GM21576 (cell line): ENCODE measurements around the gene ACMSD.
"Not testable (repeated sequence)": the region's sequence is repeated elsewhere in the genome, so short reads cannot be mapped to it uniquely, and the experiment has no call there.

Experiments used
- ATAC-seq: cut with Tn5 transposase; IDR thresholded peaks from one replicate; pipeline ENCODE4 v1.9.1; 2021; ENCODE audit warnings: mild to moderate bottlenecking, moderate library complexity; ENCODE audit not compliant: unreplicated experiment

ACMSD gene

GRCh38 chr2:134838143-134838620 lies at the start of gene ACMSD:
Gene ACMSD (plus strand): TSS chr2:134838616. CDS start chr2:134838683, 67 bp downstream.
- ATAC-seq = no peak

- no peak for ATAC-seq
Measured at GRCh38 chr2:134790487-134790886, 47.9 kb upstream of the ACMSD start.

GRCh38 chr2:134791616-134792015 lies 46.8 kb upstream of the ACMSD start:
- ATAC-seq = no peak

- no peak for ATAC-seq
Measured at GRCh38 chr2:134792186-134792585, 46.2 kb upstream of the ACMSD start.

- ATAC-seq = no peak
Measured at GRCh38 chr2:134795765-134796164, 42.7 kb upstream of the ACMSD start.

- ATAC-seq = no peak
Measured at GRCh38 chr2:134796373-134796772, 42.0 kb upstream of the ACMSD start.

- no peak for ATAC-seq
Measured at GRCh38 chr2:134799936-134800335, 38.5 kb upstream of the ACMSD start.

- ATAC-seq = no peak
Measured at GRCh38 chr2:134800341-134800740, 38.1 kb upstream of the ACMSD start.

GRCh38 chr2:134803609-134804405 lies 34.6 kb upstream of the ACMSD start:
- not testable (repeated sequence) for ATAC-seq

- ATAC-seq = no peak
Measured at GRCh38 chr2:134815741-134816140, 22.7 kb upstream of the ACMSD start.

GRCh38 chr2:134818321-134818720 lies 20.1 kb upstream of the ACMSD start:
- ATAC-seq = no peak

GRCh38 chr2:134819334-134819733 lies 19.1 kb upstream of the ACMSD start:
- no peak for ATAC-seq

GRCh38 chr2:134823431-134823830 lies 15.0 kb upstream of the ACMSD start:
- ATAC-seq = no peak

GRCh38 chr2:134823832-134824231 lies 14.6 kb upstream of the ACMSD start:
- no peak for ATAC-seq

GRCh38 chr2:134825716-134826115 lies 12.7 kb upstream of the ACMSD start:
- ATAC-seq = not testable (repeated sequence)

GRCh38 chr2:134835471-134835870 lies 2.9 kb upstream of the ACMSD start:
- ATAC-seq = no peak

- ATAC-seq = no peak
Measured at GRCh38 chr2:134836986-134837385, 1.4 kb upstream of the ACMSD start.

- ATAC-seq = no peak
Measured at GRCh38 chr2:134839649-134840048, 1.2 kb downstream of the ACMSD start.

GRCh38 chr2:134842930-134843490 lies 4.6 kb downstream of the ACMSD start:
- ATAC-seq = no peak

GRCh38 chr2:134843968-134844367 lies 5.6 kb downstream of the ACMSD start:
- no peak for ATAC-seq

GRCh38 chr2:134845028-134845427 lies 6.6 kb downstream of the ACMSD start:
- ATAC-seq = no peak

GRCh38 chr2:134845719-134846118 lies 7.3 kb downstream of the ACMSD start:
- ATAC-seq = no peak
